Transverse colon (tissue), 4 donors: ENCODE results near the gene ENPP1.

Source experiments
- CTCF ChIP-seq, 5 experiments: fragments of 200-600 bp in 3 of 5; fragments of 450-650 bp in 2 of 5; sonication (generic) in 3 of 5; IDR thresholded peaks; 1 replicate in 2 of 5; 2 replicates in 3 of 5; pipeline ENCODE4 v1.5.1; 2016 to 2017; ENCODE audit warnings: antibody characterized with exemption in 5 of 5, inconsistent platforms in 3 of 5, mild to moderate bottlenecking in 2 of 5, moderate library complexity in 1 of 5
- POLR2AphosphoS5 ChIP-seq, 3 donors: sonication (generic); formaldehyde crosslinking; IDR thresholded peaks; one replicate each; pipeline ENCODE4 v1.6.1; 2016; ENCODE audit warnings: antibody characterized with exemption in 3 of 3

- no peak for TF ChIP-seq POLR2AphosphoS5 (IDR thresholded peaks at IDR 0.05)
- TF ChIP-seq CTCF (IDR thresholded peaks at IDR 0.05) = no peak
Measured at GRCh38 chr6:131821010-131821807, 13.4 kb downstream of the ENPP1 start.
